DND-41 (cell line): ENCODE data around the gene PSTPIP2.

Experiments used
- ATAC-seq: fragments of 200-7000 bp; cut with Tn5 transposase; 3 replicates; pipeline ENCODE4 v1.9.1; 2021; ENCODE audit warnings: low read depth; ENCODE audit not compliant: insufficient read depth
- DNase-seq: peaks from one replicate; pipeline ENCODE4 v3.0.0-alpha.2; 2020
- H2AFZ ChIP-seq: 2 replicates; pipeline ENCODE4 v1.6.0; 2012; ENCODE audit warnings: low read depth, low read length
- H3K27ac ChIP-seq: 2 replicates; pipeline ENCODE4 v1.5.1; 2012; ENCODE audit warnings: low read length, inconsistent platforms
- H3K27me3 ChIP-seq: fragments of 200-600 bp; sonication (generic); 2 replicates; pipeline ENCODE4 v1.6.0; 2012; ENCODE audit warnings: low read length, mild to moderate bottlenecking, inconsistent platforms; ENCODE audit not compliant: insufficient read depth, poor library complexity
- H3K36me3 ChIP-seq: 2 replicates; pipeline ENCODE4 v1.5.1; 2012; ENCODE audit warnings: low read length, inconsistent platforms; ENCODE audit not compliant: insufficient read depth
- H3K4me1 ChIP-seq: 2 replicates; pipeline ENCODE4 v1.5.1; 2012; ENCODE audit warnings: mild to moderate bottlenecking, low read length; ENCODE audit not compliant: insufficient read depth
- H3K4me2 ChIP-seq: 2 replicates; pipeline ENCODE4 v1.6.0; 2012; ENCODE audit warnings: mild to moderate bottlenecking, moderate library complexity, low read length, inconsistent platforms; ENCODE audit not compliant: insufficient read depth
- H3K4me3 ChIP-seq, 2 experiments: fragments of 200-600 bp in 1 of 2; shearing (Covaris generic) in 1 of 2; 2 replicates each; pipeline ENCODE4 v1.5.1; 2012 to 2016; ENCODE audit warnings: inconsistent platforms in 2 of 2, low read length in 2 of 2, mild to moderate bottlenecking in 2 of 2, low read depth in 1 of 2, moderate library complexity in 1 of 2
- H3K79me2 ChIP-seq: 2 replicates; pipeline ENCODE4 v1.6.0; 2012; ENCODE audit warnings: low read length, inconsistent platforms; ENCODE audit not compliant: insufficient read depth
- H3K9ac ChIP-seq: 2 replicates; pipeline ENCODE4 v1.6.0; 2012; ENCODE audit warnings: low read depth, mild to moderate bottlenecking, inconsistent platforms, low read length, moderate library complexity
- H3K9me3 ChIP-seq: 2 replicates; pipeline ENCODE4 v1.5.1; 2012; ENCODE audit warnings: low read length, moderate library complexity, mild to moderate bottlenecking, inconsistent platforms; ENCODE audit not compliant: insufficient read depth, severe bottlenecking
- H4K20me1 ChIP-seq: 2 replicates; pipeline ENCODE4 v1.6.0; 2012; ENCODE audit warnings: low read length; ENCODE audit not compliant: insufficient read depth
- CTCF ChIP-seq: IDR thresholded peaks from 2 replicates; pipeline ENCODE4 v1.5.1; 2012; ENCODE audit warnings: borderline replicate concordance, low read length, moderate library complexity, mild to moderate bottlenecking; ENCODE audit not compliant: poor library complexity, severe bottlenecking; ENCODE audit errors: extremely low read depth
- EZH2 ChIP-seq: IDR thresholded peaks from 3 replicates; pipeline ENCODE4 v1.6.1; 2012; ENCODE audit warnings: borderline replicate concordance, low read depth, mild to moderate bottlenecking, moderate library complexity, low read length, inconsistent platforms; ENCODE audit not compliant: severe bottlenecking

The PSTPIP2 gene

GRCh38 chr18:45958027-45958426, 114.0 kb downstream of the PSTPIP2 start:
- Histone ChIP-seq H3K27me3 (no peaks in the 10 kb centered on the region), H3K27ac (no peak overlapping the region), H3K9ac (no peak overlapping the region), H2AFZ (no peak overlapping the region), H3K4me2 (no peak overlapping the region), H3K4me1 (peaks cover 17% of the 10 kb centered on the region), H3K79me2 (peaks cover 45% of the 10 kb centered on the region), H3K36me3 (peaks cover 33% of the 10 kb centered on the region), H4K20me1 (peaks cover 16% of the 10 kb centered on the region; the same call in 1 of the 2 replicates), H3K9me3 (no peaks in the 10 kb centered on the region), H3K4me3 (no peak overlapping the region)
- TF ChIP-seq CTCF (no peak), EZH2 (no peak)
- DNase-seq: no peak
- ATAC-seq: no peak

- Histone ChIP-seq H3K9me3 (no peaks in the 10 kb centered on the region), H4K20me1 (peaks cover 16% of the 10 kb centered on the region; the same call in 1 of the 2 replicates), H3K27ac (no peak overlapping the region), H3K9ac (no peak overlapping the region), H3K4me1 (peaks cover 8% of the 10 kb centered on the region), H3K79me2 (peaks cover 45% of the 10 kb centered on the region), H3K4me2 (no peak overlapping the region), H2AFZ (no peak overlapping the region), H3K36me3 (peaks cover 42% of the 10 kb centered on the region), H3K4me3 (no peak overlapping the region), H3K27me3 (no peaks in the 10 kb centered on the region)
- no peak for ATAC-seq
- no peak for TF ChIP-seq CTCF
- TF ChIP-seq EZH2: no peak
- no peak for DNase-seq
Measured at GRCh38 chr18:45957100-45957499, 115.0 kb downstream of the PSTPIP2 start.

GRCh38 chr18:45954070-45954934, 117.8 kb downstream of the PSTPIP2 start:
- peaks cover 65% of the 10 kb centered on the region for H3K36me3 ChIP-seq
- H2AFZ ChIP-seq: no peak overlapping the region
- no peak for DNase-seq
- no peak for ATAC-seq
- H3K9me3 ChIP-seq: no peaks in the 10 kb centered on the region
- no peaks in the 10 kb centered on the region for H3K27me3 ChIP-seq
- H3K27ac ChIP-seq: no peak overlapping the region
- peaks cover 25% of the 10 kb centered on the region for H3K79me2 ChIP-seq
- H4K20me1 ChIP-seq: peaks cover 9% of the 10 kb centered on the region; the same call in 1 of the 2 replicates
- no peaks in the 10 kb centered on the region for H3K4me1 ChIP-seq
- H3K4me3 ChIP-seq: no peak overlapping the region
- no peak overlapping the region for H3K4me2 ChIP-seq
- no peak overlapping the region for H3K9ac ChIP-seq
- TF ChIP-seq EZH2 (no peak), CTCF (no peak)
